Gastroesophageal sphincter (tissue), 4 donors: Measurements from ENCODE around the gene PPM1A. TPM values are rescaled to one million over a fixed set of nuclear protein-coding genes. Genes with fewer than 3 reads are reported as not detected.

Experiments used
- ATAC-seq: fragments of 150-250 bp; one replicate; pipeline ENCODE4 v1.9.1; 2016; ENCODE audit warnings: mild to moderate bottlenecking, moderate library complexity
- H3K27ac ChIP-seq, 4 donors: fragments of 200-600 bp; sonication (generic) in 3 of 4; 1 replicate in 3 of 4; 2 replicates in 1 of 4; pipeline ENCODE4 v1.5.1; 2016 to 2019
- H3K27me3 ChIP-seq: fragments of 200-600 bp; sonication (generic); one replicate; pipeline ENCODE4 v1.5.1; 2019
- H3K36me3 ChIP-seq, 2 donors: fragments of 200-600 bp; sonication (generic); one replicate each; pipeline ENCODE4 v1.5.1; 2019; ENCODE audit warnings: control low read depth in 1 of 2
- H3K4me1 ChIP-seq, 3 donors: fragments of 200-600 bp; sonication (generic); 1 replicate in 2 of 3; 2 replicates in 1 of 3; pipeline ENCODE4 v1.5.1; 2016 to 2019; ENCODE audit warnings: control low read depth in 2 of 3
- H3K4me3 ChIP-seq, 2 donors: fragments of 200-600 bp; sonication (generic); one replicate each; pipeline ENCODE4 v1.5.1; 2019; ENCODE audit warnings: mild to moderate bottlenecking in 1 of 2, moderate library complexity in 1 of 2
- H3K9me3 ChIP-seq, 3 donors: fragments of 200-600 bp; sonication (generic); one replicate each; pipeline ENCODE4 v1.5.1; 2017 to 2019; ENCODE audit warnings: control low read depth in 2 of 3
- CTCF ChIP-seq, 4 experiments: fragments of 200-600 bp in 2 of 4; fragments of 450-650 bp in 2 of 4; sonication (generic) in 1 of 4; IDR thresholded peaks; one replicate each; pipeline ENCODE4 v1.5.1; 2017 to 2019; ENCODE audit warnings: antibody characterized with exemption in 4 of 4, mild to moderate bottlenecking in 2 of 4, moderate library complexity in 2 of 4
- EP300 ChIP-seq: sonication (generic); formaldehyde crosslinking; IDR thresholded peaks from one replicate; pipeline ENCODE4 v1.6.1; 2017; ENCODE audit warnings: antibody characterized with exemption, mild to moderate bottlenecking
- POLR2A ChIP-seq, 2 donors: fragments of 450-650 bp; IDR thresholded peaks; one replicate each; pipeline ENCODE4 v1.6.1; 2017; ENCODE audit warnings: antibody characterized with exemption in 2 of 2, mild to moderate bottlenecking in 2 of 2, moderate library complexity in 1 of 2
- POLR2AphosphoS5 ChIP-seq: sonication (generic); formaldehyde crosslinking; IDR thresholded peaks from one replicate; pipeline ENCODE4 v1.6.1; 2017; ENCODE audit warnings: antibody characterized with exemption
- WGBS, 2 donors: methylation state at CpG; one replicate each; pipeline ENCODE4 v1.1.5; 2018; ENCODE audit warnings: low coverage in 1 of 2; 5-methylcytosine and 5-hydroxymethylcytosine counted together
- total RNA-seq, 4 donors: library from RNA; depleted of rRNA; stranded (reverse); fragments of >200 nt; gene quantifications; one replicate each; pipeline ENCODE4 v1.1.0, GENCODE V29; 2016

PPM1A gene
- 10 to 100 TPM; 57.1 to 82.2 (median 70.0) TPM for total RNA-seq

GRCh38 chr14:60248697-60249318, at the start of gene PPM1A:
Gene PPM1A, plus strand, starts transcription at chr14:60249221. Its CDS starts 33,483 bp downstream, at chr14:60282704.
- H3K27ac ChIP-seq = peak within 1 kb of the TSS; percentile 98 to 100 (median 98)
- no peaks in the 10 kb centered on the region for H3K36me3 ChIP-seq
- peaks cover 3 to 47% (median 12%) of the 10 kb centered on the region in 3 donors for H3K4me1 ChIP-seq
- 0% methylated on average over 3 of the region's 74 CpGs; no CpG with 5 or more reads in 1 of the 2 donors for WGBS, 2 donors
- ATAC-seq = peak; percentile 94
- peak within 1 kb of the TSS; percentile 89 to 94 for H3K4me3 ChIP-seq
- no peaks in the 10 kb centered on the region for H3K9me3 ChIP-seq
- TF ChIP-seq POLR2A (IDR thresholded peaks at IDR 0.05) (peak; percentile 88 to 89), POLR2AphosphoS5 (peak; percentile 92), CTCF (IDR thresholded peaks at IDR 0.05) (no peak)
- H3K27me3 ChIP-seq = no peaks in the 10 kb centered on the region

- Histone ChIP-seq H3K9me3 (peaks cover 0 to 13% (median 0%) of the 10 kb centered on the region in 3 donors), H3K4me3 (no peak overlapping the region), H3K27me3 (no peaks in the 10 kb centered on the region), H3K36me3 (no peaks in the 10 kb centered on the region), H3K4me1 (no peaks in the 10 kb centered on the region), H3K27ac (no peak overlapping the region)
- no peak for ATAC-seq
- no peak for TF ChIP-seq POLR2A (IDR thresholded peaks at IDR 0.05)
- TF ChIP-seq EP300 = no peak
- no peak for TF ChIP-seq POLR2AphosphoS5
- TF ChIP-seq CTCF (IDR thresholded peaks at IDR 0.05) = no peak
Observed at GRCh38 chr14:60199321-60199720, 49.7 kb upstream of the PPM1A start.

GRCh38 chr14:60204104-60204842, 44.7 kb upstream of the PPM1A start:
- 69 to 73% methylated on average over 8 of the region's 8 CpGs for WGBS, 2 donors
- no peak for ATAC-seq
- Histone ChIP-seq H3K9me3 (peaks cover 0 to 11% (median 0%) of the 10 kb centered on the region in 3 donors), H3K4me3 (no peak overlapping the region), H3K4me1 (no peaks in the 10 kb centered on the region), H3K36me3 (no peaks in the 10 kb centered on the region), H3K27me3 (no peaks in the 10 kb centered on the region), H3K27ac (no peak overlapping the region)
- no peak for TF ChIP-seq CTCF (IDR thresholded peaks at IDR 0.05)
- TF ChIP-seq EP300 = no peak
- no peak for TF ChIP-seq POLR2AphosphoS5
- no peak for TF ChIP-seq POLR2A (IDR thresholded peaks at IDR 0.05)

GRCh38 chr14:60204843-60205774, 43.9 kb upstream of the PPM1A start:
- Histone ChIP-seq H3K9me3 (peaks cover 0 to 2% (median 0%) of the 10 kb centered on the region in 3 donors), H3K4me3 (no peak overlapping the region), H3K27ac (no peak overlapping the region), H3K27me3 (no peaks in the 10 kb centered on the region), H3K36me3 (no peaks in the 10 kb centered on the region), H3K4me1 (no peaks in the 10 kb centered on the region)
- no peak for ATAC-seq
- TF ChIP-seq CTCF (IDR thresholded peaks at IDR 0.05) = no peak
- no peak for TF ChIP-seq POLR2A (IDR thresholded peaks at IDR 0.05)
- TF ChIP-seq EP300 = no peak
- TF ChIP-seq POLR2AphosphoS5 = no peak
- WGBS, 2 donors = 66 to 85% methylated on average over 6 of the region's 6 CpGs
